Nephron (organoid): ENCODE results near the gene ANAPC13.
A peak's percentile ranks its signal among the peaks of the same experiment; 100 is the strongest.

Source experiments
- H3K27ac Mint-ChIP-seq, 3 experiments: 2 replicates each; pipeline ENCODE4 v1.8.0; 2020; ENCODE audit warnings: mixed read lengths in 3 of 3, mild to moderate bottlenecking in 2 of 3, moderate library complexity in 1 of 3
- H3K27me3 Mint-ChIP-seq: 2 replicates; pipeline ENCODE4 v1.8.0; 2021; ENCODE audit warnings: low read depth, mild to moderate bottlenecking, moderate library complexity, mixed read lengths
- H3K36me3 Mint-ChIP-seq: 2 replicates; pipeline ENCODE4 v1.8.0; 2020; ENCODE audit warnings: low read depth, mixed read lengths
- H3K4me1 Mint-ChIP-seq: 2 replicates; pipeline ENCODE4 v1.8.0; 2020; ENCODE audit warnings: mixed read lengths
- H3K4me3 Mint-ChIP-seq, 3 experiments: 2 replicates each; pipeline ENCODE4 v1.8.0; 2020; ENCODE audit warnings: mild to moderate bottlenecking in 3 of 3, mixed read lengths in 3 of 3, moderate library complexity in 2 of 3
- H3K9me3 Mint-ChIP-seq: 2 replicates; pipeline ENCODE4 v1.8.0; 2020; ENCODE audit warnings: mixed read lengths
- CTCF ChIP-seq, 3 experiments: fragments of 200-600 bp; sonication (generic); IDR thresholded peaks; one replicate each; pipeline ENCODE4 v1.5.0; 2021; ENCODE audit warnings: antibody characterized with exemption in 3 of 3; ENCODE audit not compliant: unreplicated experiment in 3 of 3

Gene ANAPC13

GRCh38 chr3:134459562-134459961 is 26.2 kb downstream of the ANAPC13 start:
- no peaks in the 10 kb centered on the region for H3K9me3 Mint-ChIP-seq
- H3K4me1 Mint-ChIP-seq, result peaks cover 42% of the 10 kb centered on the region
- H3K27me3 Mint-ChIP-seq, result no peaks in the 10 kb centered on the region
- H3K4me3 Mint-ChIP-seq, result no peak overlapping the region
- TF ChIP-seq CTCF (IDR thresholded peaks at IDR 0.05; ENCODE audit: unreplicated experiment in 3 of 3), result no peak
- peak overlapping the region in 2 of 3 experiments; percentile 4 to 28 for H3K27ac Mint-ChIP-seq
- no peaks in the 10 kb centered on the region for H3K36me3 Mint-ChIP-seq

- no peaks in the 10 kb centered on the region for H3K9me3 Mint-ChIP-seq
- H3K4me3 Mint-ChIP-seq, result no peak overlapping the region
- TF ChIP-seq CTCF (IDR thresholded peaks at IDR 0.05; ENCODE audit: unreplicated experiment in 3 of 3), result no peak
- H3K4me1 Mint-ChIP-seq, result peaks cover 35% of the 10 kb centered on the region
- peak overlapping the region in 1 of 3 experiments; percentile 11 for H3K27ac Mint-ChIP-seq
- H3K36me3 Mint-ChIP-seq, result no peaks in the 10 kb centered on the region
- no peaks in the 10 kb centered on the region for H3K27me3 Mint-ChIP-seq
These were observed 27.3 kb downstream of the ANAPC13 start for GRCh38 chr3:134458406-134458945.

GRCh38 chr3:134457376-134458074 is 28.3 kb downstream of the ANAPC13 start:
- Mint-ChIP-seq H3K4me3 (no peak overlapping the region), H3K27ac (no peak overlapping the region), H3K4me1 (peaks cover 30% of the 10 kb centered on the region)

GRCh38 chr3:134453631-134454030 is 32.2 kb downstream of the ANAPC13 start:
- no peak overlapping the region for H3K27ac Mint-ChIP-seq
- H3K4me3 Mint-ChIP-seq, result no peak overlapping the region
- no peak for TF ChIP-seq CTCF (IDR thresholded peaks at IDR 0.05; ENCODE audit: unreplicated experiment in 3 of 3)
- H3K27me3 Mint-ChIP-seq, result no peaks in the 10 kb centered on the region
- H3K4me1 Mint-ChIP-seq, result peaks cover 47% of the 10 kb centered on the region
- H3K9me3 Mint-ChIP-seq, result no peaks in the 10 kb centered on the region
- no peaks in the 10 kb centered on the region for H3K36me3 Mint-ChIP-seq

More at GRCh38 chr3:134457376-134458074, 28.3 kb downstream of the ANAPC13 start:
- TF ChIP-seq CTCF (IDR thresholded peaks at IDR 0.05; ENCODE audit: unreplicated experiment in 3 of 3), result no peak
- H3K36me3 Mint-ChIP-seq, result no peaks in the 10 kb centered on the region
- no peaks in the 10 kb centered on the region for H3K9me3 Mint-ChIP-seq
- no peaks in the 10 kb centered on the region for H3K27me3 Mint-ChIP-seq

GRCh38 chr3:134449951-134450350 is 35.8 kb downstream of the ANAPC13 start:
- Mint-ChIP-seq H3K4me3 (no peak overlapping the region), H3K36me3 (peaks cover 4% of the 10 kb centered on the region), H3K9me3 (peaks cover 6% of the 10 kb centered on the region), H3K27me3 (peaks cover 5% of the 10 kb centered on the region), H3K4me1 (peaks cover 70% of the 10 kb centered on the region), H3K27ac (no peak overlapping the region)
- TF ChIP-seq CTCF (IDR thresholded peaks at IDR 0.05; ENCODE audit: unreplicated experiment in 3 of 3), result no peak

GRCh38 chr3:134449277-134449676 is 36.5 kb downstream of the ANAPC13 start:
- Mint-ChIP-seq H3K9me3 (peaks cover 7% of the 10 kb centered on the region), H3K4me1 (peaks cover 70% of the 10 kb centered on the region), H3K4me3 (no peak overlapping the region)

More at GRCh38 chr3:134449277-134449676, 36.5 kb downstream of the ANAPC13 start:
- peak in 1 of 3 experiments; percentile 21 for TF ChIP-seq CTCF (IDR thresholded peaks at IDR 0.05; ENCODE audit: unreplicated experiment in 3 of 3)
- peaks cover 5% of the 10 kb centered on the region for H3K27me3 Mint-ChIP-seq
- H3K27ac Mint-ChIP-seq, result peak overlapping the region in 1 of 3 experiments; percentile 26
- peaks cover 4% of the 10 kb centered on the region for H3K36me3 Mint-ChIP-seq
